ENCODE results near the gene GAB1. TPM values are rescaled to one million over a fixed set of nuclear protein-coding genes. Genes with fewer than 3 reads are reported as not detected.
A peak's percentile ranks its signal among the peaks of the same experiment; 100 is the strongest.

Gene GAB1
- total RNA-seq, 1 donor = 20.6 TPM

DNA sequence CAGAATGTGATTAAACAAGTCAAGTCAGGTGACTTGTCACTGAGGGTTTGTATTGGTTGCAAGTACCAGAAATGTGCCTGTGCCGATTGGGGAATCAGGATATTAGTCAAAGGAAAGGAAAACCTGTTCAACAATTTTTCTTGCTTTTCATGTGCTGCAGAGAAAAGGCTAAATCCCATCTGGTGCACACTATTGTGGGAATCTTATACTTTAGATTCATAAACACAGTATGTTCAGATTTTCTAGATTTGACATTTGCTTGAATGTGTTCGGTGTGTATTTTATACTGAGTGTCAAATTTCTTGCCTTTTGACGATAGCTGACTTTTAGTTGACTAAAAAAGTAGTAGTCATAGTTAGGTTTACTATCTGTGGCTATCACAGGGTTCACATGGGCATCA is 37.6 kb downstream of the GAB1 start:
- Histone ChIP-seq H3K27ac (ENCODE audit: low read depth, low read length) (no peak overlapping the region), H3K9me3 (ENCODE audit: low read depth, low read length) (no peaks in the 10 kb centered on the region), H3K4me1 (ENCODE audit: insufficient read depth, low read length) (peaks cover 20% of the 10 kb centered on the region), H3K27me3 (ENCODE audit: insufficient read depth, low read length) (no peaks in the 10 kb centered on the region), H2AFZ (ENCODE audit: low read length) (no peak overlapping the region), H3K36me3 (ENCODE audit: insufficient read depth, low read length) (no peaks in the 10 kb centered on the region), H3K4me3 (ENCODE audit: insufficient read depth, low read length) (no peak overlapping the region), H3K79me2 (ENCODE audit: insufficient read depth, low read length) (peaks cover 52% of the 10 kb centered on the region), H3K4me2 (ENCODE audit: insufficient read depth, low read length) (no peak overlapping the region), H4K20me1 (ENCODE audit: insufficient read depth, low read length) (peaks cover 9% of the 10 kb centered on the region)
- DNase-seq (ENCODE audit: insufficient read length, low spot score, missing footprints) = no peak
- TF ChIP-seq, protein P1, sequence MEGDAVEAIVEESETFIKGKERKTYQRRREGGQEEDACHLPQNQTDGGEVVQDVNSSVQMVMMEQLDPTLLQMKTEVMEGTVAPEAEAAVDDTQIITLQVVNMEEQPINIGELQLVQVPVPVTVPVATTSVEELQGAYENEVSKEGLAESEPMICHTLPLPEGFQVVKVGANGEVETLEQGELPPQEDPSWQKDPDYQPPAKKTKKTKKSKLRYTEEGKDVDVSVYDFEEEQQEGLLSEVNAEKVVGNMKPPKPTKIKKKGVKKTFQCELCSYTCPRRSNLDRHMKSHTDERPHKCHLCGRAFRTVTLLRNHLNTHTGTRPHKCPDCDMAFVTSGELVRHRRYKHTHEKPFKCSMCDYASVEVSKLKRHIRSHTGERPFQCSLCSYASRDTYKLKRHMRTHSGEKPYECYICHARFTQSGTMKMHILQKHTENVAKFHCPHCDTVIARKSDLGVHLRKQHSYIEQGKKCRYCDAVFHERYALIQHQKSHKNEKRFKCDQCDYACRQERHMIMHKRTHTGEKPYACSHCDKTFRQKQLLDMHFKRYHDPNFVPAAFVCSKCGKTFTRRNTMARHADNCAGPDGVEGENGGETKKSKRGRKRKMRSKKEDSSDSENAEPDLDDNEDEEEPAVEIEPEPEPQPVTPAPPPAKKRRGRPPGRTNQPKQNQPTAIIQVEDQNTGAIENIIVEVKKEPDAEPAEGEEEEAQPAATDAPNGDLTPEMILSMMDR (IDR thresholded peaks at IDR 0.05; ENCODE audit: extremely low read depth, low read depth, low read length) = no peak

GRCh38 chr4:143374771-143375170 is 38.1 kb downstream of the GAB1 start:
- peaks cover 20% of the 10 kb centered on the region for H3K4me1 ChIP-seq (ENCODE audit: insufficient read depth, low read length)
- no peak overlapping the region for H3K27ac ChIP-seq (ENCODE audit: low read depth, low read length)
- peaks cover 55% of the 10 kb centered on the region for H3K79me2 ChIP-seq (ENCODE audit: insufficient read depth, low read length)
- TF ChIP-seq, protein P1 (IDR thresholded peaks at IDR 0.05; ENCODE audit: extremely low read depth, low read depth, low read length) = no peak
- DNase-seq (ENCODE audit: insufficient read length, low spot score, missing footprints) = no peak
- no peak overlapping the region for H3K4me2 ChIP-seq (ENCODE audit: insufficient read depth, low read length)
- no peak overlapping the region for H2AFZ ChIP-seq (ENCODE audit: low read length)
- no peak overlapping the region for H3K4me3 ChIP-seq (ENCODE audit: insufficient read depth, low read length)
- peaks cover 9% of the 10 kb centered on the region for H4K20me1 ChIP-seq (ENCODE audit: insufficient read depth, low read length)
- no peaks in the 10 kb centered on the region for H3K36me3 ChIP-seq (ENCODE audit: insufficient read depth, low read length)
- no peaks in the 10 kb centered on the region for H3K27me3 ChIP-seq (ENCODE audit: insufficient read depth, low read length)
- H3K9me3 ChIP-seq (ENCODE audit: low read depth, low read length) = no peaks in the 10 kb centered on the region

DNA sequence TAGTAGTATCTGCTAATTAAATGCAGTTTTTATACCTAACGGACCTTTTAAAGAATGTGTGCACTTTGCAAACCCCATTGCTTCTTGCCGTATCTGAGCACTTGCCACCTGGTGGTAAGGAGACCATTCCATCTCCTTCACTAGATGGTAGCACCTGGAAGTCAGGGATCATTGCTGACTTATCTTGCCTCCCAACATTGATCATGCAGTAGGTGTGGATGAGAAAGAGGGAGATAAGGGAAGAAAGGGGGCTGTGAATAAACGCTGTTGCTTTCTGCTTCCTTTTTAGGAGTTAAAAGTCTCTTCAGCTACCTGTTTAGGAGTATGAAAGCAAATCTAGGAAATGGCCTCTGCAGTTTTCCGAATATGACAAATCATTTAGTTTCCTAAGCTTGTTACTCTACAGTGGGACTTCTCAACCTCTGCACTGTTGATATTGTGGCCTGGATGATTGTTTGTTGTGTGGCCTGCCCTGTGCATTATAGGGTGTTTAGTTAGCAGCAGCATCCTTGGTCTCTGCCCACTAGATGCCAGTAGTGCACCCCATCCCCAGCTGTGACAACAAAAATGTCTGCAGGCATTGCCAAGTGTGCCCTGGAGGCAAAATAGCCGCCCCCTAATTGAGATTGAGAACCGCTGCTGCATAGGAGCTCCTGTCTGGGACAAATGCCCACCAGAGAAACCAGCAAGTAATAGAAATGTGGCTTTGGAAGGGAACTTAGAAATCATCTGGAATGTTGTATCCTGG is 38.8 kb downstream of the GAB1 start:
- peaks cover 20% of the 10 kb centered on the region for H3K4me1 ChIP-seq (ENCODE audit: insufficient read depth, low read length)
- TF ChIP-seq, protein P1 (IDR thresholded peaks at IDR 0.05; ENCODE audit: extremely low read depth, low read depth, low read length) = peak; percentile 63
- no peaks in the 10 kb centered on the region for H3K27me3 ChIP-seq (ENCODE audit: insufficient read depth, low read length)
- no peak overlapping the region for H3K4me2 ChIP-seq (ENCODE audit: insufficient read depth, low read length)
- DNase-seq (ENCODE audit: insufficient read length, low spot score, missing footprints) = no peak
- H3K79me2 ChIP-seq (ENCODE audit: insufficient read depth, low read length) = peaks cover 51% of the 10 kb centered on the region
- no peaks in the 10 kb centered on the region for H3K9me3 ChIP-seq (ENCODE audit: low read depth, low read length)
- H4K20me1 ChIP-seq (ENCODE audit: insufficient read depth, low read length) = peaks cover 9% of the 10 kb centered on the region
- no peak overlapping the region for H2AFZ ChIP-seq (ENCODE audit: low read length)
- no peaks in the 10 kb centered on the region for H3K36me3 ChIP-seq (ENCODE audit: insufficient read depth, low read length)
- no peak overlapping the region for H3K27ac ChIP-seq (ENCODE audit: low read depth, low read length)
- H3K4me3 ChIP-seq (ENCODE audit: insufficient read depth, low read length) = no peak overlapping the region

DNA sequence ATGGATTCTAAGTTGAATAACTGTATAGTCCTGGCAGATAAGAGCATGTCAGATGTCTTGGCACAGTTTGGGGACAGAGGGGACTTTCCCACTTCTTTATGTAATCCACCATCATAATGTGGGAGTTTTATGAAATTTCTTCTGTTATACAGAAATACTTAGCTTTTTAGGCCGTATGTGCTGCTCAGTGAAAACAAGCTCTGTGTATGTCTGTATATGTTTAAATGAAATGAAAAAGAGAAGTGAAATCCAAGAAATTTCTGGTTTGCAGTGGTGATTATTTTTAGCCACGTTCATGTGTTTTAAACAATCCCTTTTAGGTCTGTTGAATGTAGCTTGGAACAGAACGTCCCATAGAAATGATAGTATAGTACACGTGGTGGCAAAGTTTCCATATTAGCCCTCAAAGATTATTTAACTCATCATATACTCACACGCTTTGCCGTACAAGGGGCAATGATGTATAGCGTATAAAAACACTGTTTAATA is 41.0 kb downstream of the GAB1 start:
- no peak overlapping the region for H3K27ac ChIP-seq (ENCODE audit: low read depth, low read length)
- H3K4me1 ChIP-seq (ENCODE audit: insufficient read depth, low read length) = peaks cover 30% of the 10 kb centered on the region
- H2AFZ ChIP-seq (ENCODE audit: low read length) = no peak overlapping the region
- H4K20me1 ChIP-seq (ENCODE audit: insufficient read depth, low read length) = peaks cover 6% of the 10 kb centered on the region
- no peaks in the 10 kb centered on the region for H3K27me3 ChIP-seq (ENCODE audit: insufficient read depth, low read length)
- TF ChIP-seq, protein P1 (IDR thresholded peaks at IDR 0.05; ENCODE audit: extremely low read depth, low read depth, low read length) = no peak
- H3K9me3 ChIP-seq (ENCODE audit: low read depth, low read length) = no peaks in the 10 kb centered on the region
- no peak overlapping the region for H3K4me2 ChIP-seq (ENCODE audit: insufficient read depth, low read length)
- no peak overlapping the region for H3K4me3 ChIP-seq (ENCODE audit: insufficient read depth, low read length)
- peaks cover 54% of the 10 kb centered on the region for H3K79me2 ChIP-seq (ENCODE audit: insufficient read depth, low read length)
- H3K36me3 ChIP-seq (ENCODE audit: insufficient read depth, low read length) = no peaks in the 10 kb centered on the region
- no peak for DNase-seq (ENCODE audit: insufficient read length, low spot score, missing footprints)
